ENCODE data around the gene RBM24.
"Not testable (repeated sequence)": the region's sequence is repeated elsewhere in the genome, so short reads cannot be mapped to it uniquely, and the experiment has no call there.

- TF ChIP-seq EZH2phosphoT487 (IDR thresholded peaks at IDR 0.05; ENCODE audit: borderline replicate concordance); MAX (IDR thresholded peaks at IDR 0.05); CTCF (IDR thresholded peaks at IDR 0.05 in 2 of 3, conservative IDR thresholded peaks at IDR 0.05 in 1 of 3; ENCODE audit: borderline replicate concordance in 1 of 3, insufficient read depth in 1 of 3, low read depth in 2 of 3, low read length in 2 of 3); JUND (IDR thresholded peaks at IDR 0.05); REST (IDR thresholded peaks at IDR 0.05; ENCODE audit: low read depth); POLR2AphosphoS5 (IDR thresholded peaks at IDR 0.05; ENCODE audit: low read depth, low read length); POLR2A (IDR thresholded peaks at IDR 0.05; ENCODE audit: borderline replicate concordance, extremely low read depth, insufficient read depth, insufficient read length); TCF7L2 (IDR thresholded peaks at IDR 0.05; ENCODE audit: borderline replicate concordance, extremely low read depth, insufficient read depth, insufficient read length); RAD21 (IDR thresholded peaks at IDR 0.05; ENCODE audit: low read depth): not testable (repeated sequence)
Observed at GRCh38 chr6:17320266-17320665, 39.1 kb downstream of the RBM24 start.

All from HCT116 (cell line).